IMR-90 (cell line): ENCODE results near the gene NAT8. TPM values are rescaled to one million over a fixed set of nuclear protein-coding genes. Genes with fewer than 3 reads are reported as not detected.

Experiments used
- ATAC-seq: fragments of 200-7000 bp; cut with Tn5 transposase; 2 replicates; pipeline ENCODE4 v1.9.1; 2020; ENCODE audit warnings: low read depth, mild to moderate bottlenecking, moderate library complexity
- BruUV-seq: library from RNA; stranded (reverse); fragments of 400-500 nt; replicated peaks from 2 replicates; lab custom pipeline; 2021; lab: Mats Ljungman, UMichigan
- CTCF ChIA-PET: fragments of 300-600 bp; formaldehyde crosslinking; extraction: SDS; loops from one replicate; lab custom pipeline; 2021; ENCODE audit warnings: antibody characterized with exemption; lab: Yijun Ruan, JAX
- POLR2A ChIA-PET: fragments of 300-600 bp; sonication (Branson Sonifier 250); formaldehyde crosslinking; loops from one replicate; lab custom pipeline; 2022; ENCODE audit warnings: antibody characterized with exemption; ENCODE audit not compliant: unreplicated experiment; lab: Charles Lee
- DNase-seq: peaks from one replicate; pipeline ENCODE4 v3.0.0; 2013
- H2AFZ ChIP-seq: replicated peaks from 2 replicates; pipeline ENCODE3; 2013; ENCODE audit warnings: low read length, mild to moderate bottlenecking; ENCODE audit not compliant: poor library complexity
- H2AK5ac ChIP-seq: 2 replicates; pipeline ENCODE4 v1.6.1; 2013; ENCODE audit warnings: low read depth, low read length, inconsistent platforms
- H2AK9ac ChIP-seq: replicated peaks from 2 replicates; pipeline ENCODE3; 2013; ENCODE audit warnings: mild to moderate bottlenecking, low read depth, low read length, moderate library complexity; ENCODE audit not compliant: poor library complexity
- H2BK120ac ChIP-seq: 2 replicates; pipeline ENCODE4 v1.6.1; 2013; ENCODE audit warnings: low read depth, low read length, inconsistent platforms
- H2BK15ac ChIP-seq: 3 replicates; pipeline ENCODE4 v1.6.1; 2013; ENCODE audit warnings: low read depth, low read length, inconsistent platforms
- H2BK20ac ChIP-seq: 2 replicates; pipeline ENCODE4 v1.6.1; 2013; ENCODE audit warnings: low read depth, mild to moderate bottlenecking, inconsistent platforms, low read length, moderate library complexity
- H2BK5ac ChIP-seq: 2 replicates; pipeline ENCODE4 v1.6.1; 2013; ENCODE audit warnings: mild to moderate bottlenecking, low read depth, low read length, inconsistent platforms; ENCODE audit not compliant: poor library complexity, severe bottlenecking
- H3K14ac ChIP-seq: replicated peaks from 2 replicates; pipeline ENCODE4 v1.6.1; 2013; ENCODE audit warnings: low read depth, low read length, inconsistent platforms
- H3K18ac ChIP-seq: 2 replicates; pipeline ENCODE4 v1.6.1; 2013; ENCODE audit warnings: low read depth, low read length, control low read depth
- H3K23ac ChIP-seq: 2 replicates; pipeline ENCODE4 v1.6.1; 2013; ENCODE audit warnings: low read depth, low read length, inconsistent platforms
- H3K27ac ChIP-seq: 2 replicates; pipeline ENCODE4 v1.5.1; 2013; ENCODE audit warnings: mild to moderate bottlenecking, control low read depth, low read length; ENCODE audit not compliant: insufficient read depth
- H3K27me3 ChIP-seq: 2 replicates; pipeline ENCODE4 v1.6.1; 2013; ENCODE audit warnings: low read length; ENCODE audit not compliant: control insufficient read depth, insufficient read depth
- H3K36me3 ChIP-seq: 2 replicates; pipeline ENCODE4 v1.6.1; 2013; ENCODE audit warnings: low read length, mixed read lengths; ENCODE audit not compliant: control insufficient read depth, insufficient read depth
- H3K4ac ChIP-seq: 2 replicates; pipeline ENCODE4 v1.6.1; 2013; ENCODE audit warnings: low read depth, low read length, inconsistent platforms
- H3K4me1 ChIP-seq: 2 replicates; pipeline ENCODE4 v1.6.1; 2013; ENCODE audit warnings: low read length, mixed read lengths; ENCODE audit not compliant: control insufficient read depth, insufficient read depth
- H3K4me2 ChIP-seq: 2 replicates; pipeline ENCODE4 v1.6.1; 2013; ENCODE audit warnings: low read depth, mild to moderate bottlenecking, control low read depth, low read length, moderate library complexity
- H3K4me3 ChIP-seq: 2 replicates; pipeline ENCODE4 v1.5.1; 2013; ENCODE audit warnings: low read depth, mild to moderate bottlenecking, control low read depth, low read length, moderate library complexity; ENCODE audit not compliant: insufficient read depth
- H3K56ac ChIP-seq: 2 replicates; pipeline ENCODE4 v1.6.1; 2013; ENCODE audit warnings: low read length, inconsistent platforms; ENCODE audit not compliant: insufficient read depth; ENCODE audit errors: extremely low read depth
- H3K79me1 ChIP-seq, 2 experiments: 2 replicates each; pipeline ENCODE4 v1.6.1; 2013; ENCODE audit warnings: low read length in 2 of 2, inconsistent platforms in 1 of 2, low read depth in 1 of 2
- H3K9ac ChIP-seq: 2 replicates; pipeline ENCODE4 v1.6.1; 2013; ENCODE audit warnings: low read depth, low read length, control low read depth
- H3K9me1 ChIP-seq: 2 replicates; pipeline ENCODE4 v1.6.1; 2013; ENCODE audit warnings: low read length, inconsistent platforms; ENCODE audit not compliant: insufficient read depth
- H3K9me3 ChIP-seq: 2 replicates; pipeline ENCODE4 v1.6.1; 2013; ENCODE audit warnings: low read length; ENCODE audit not compliant: control insufficient read depth, insufficient read depth
- H4K20me1 ChIP-seq: 2 replicates; pipeline ENCODE4 v1.6.1; 2013; ENCODE audit warnings: low read length, inconsistent platforms; ENCODE audit not compliant: insufficient read depth
- H4K5ac ChIP-seq: 2 replicates; pipeline ENCODE4 v1.6.1; 2013; ENCODE audit warnings: mild to moderate bottlenecking, low read depth, low read length, control low read depth
- H4K8ac ChIP-seq, 2 experiments: 2 replicates each; pipeline ENCODE4 v1.6.1; 2013; ENCODE audit warnings: low read depth in 2 of 2, low read length in 2 of 2, control low read depth in 1 of 2, inconsistent platforms in 1 of 2
- H4K91ac ChIP-seq: 2 replicates; pipeline ENCODE4 v1.6.1; 2013; ENCODE audit warnings: low read depth, low read length, inconsistent platforms; ENCODE audit not compliant: insufficient read depth
- BHLHE40 ChIP-seq: fragments of 150-350 bp; IDR thresholded peaks from 2 replicates; pipeline ENCODE4 v1.6.1; 2016; ENCODE audit warnings: mild to moderate bottlenecking, low read depth, low read length
- CEBPB ChIP-seq: IDR thresholded peaks from 2 replicates; pipeline ENCODE4 v1.6.1; 2012; ENCODE audit warnings: low read depth, low read length, improper control_type of control experiment
- FOS ChIP-seq: fragments of 150-350 bp; IDR thresholded peaks from 2 replicates; pipeline ENCODE4 v1.6.1; 2016; ENCODE audit warnings: low read depth, low read length
- MAFK ChIP-seq: IDR thresholded peaks from 2 replicates; pipeline ENCODE4 v1.6.1; 2012; ENCODE audit warnings: low read depth, low read length, improper control_type of control experiment
- MAZ ChIP-seq: IDR thresholded peaks from 2 replicates; pipeline ENCODE4 v1.6.1; 2012; ENCODE audit warnings: low read depth, mild to moderate bottlenecking, low read length, improper control_type of control experiment, moderate library complexity, borderline replicate concordance
- MXI1 ChIP-seq: IDR thresholded peaks from 2 replicates; pipeline ENCODE4 v1.6.1; 2012; ENCODE audit warnings: low read depth, mild to moderate bottlenecking, low read length, moderate library complexity, borderline replicate concordance
- POLR2A ChIP-seq: IDR thresholded peaks from 2 replicates; pipeline ENCODE4 v1.6.1; 2012; ENCODE audit warnings: mild to moderate bottlenecking, low read depth, low read length
- RAD21 ChIP-seq: IDR thresholded peaks from 2 replicates; pipeline ENCODE4 v1.6.1; 2012; ENCODE audit warnings: low read length, improper control_type of control experiment
- RFX5 ChIP-seq: IDR thresholded peaks from 2 replicates; pipeline ENCODE4 v1.8.0; 2012; ENCODE audit warnings: low read depth, mild to moderate bottlenecking, low read length, moderate library complexity
- SMC3 ChIP-seq: fragments of 150-350 bp; IDR thresholded peaks from 2 replicates; pipeline ENCODE4 v1.6.1; 2016; ENCODE audit warnings: low read depth, mild to moderate bottlenecking, antibody characterized with exemption, low read length, moderate library complexity
- WGBS, 2 experiments: methylation state at CpG; one replicate each; pipeline versions ENCODE4 v1.1.5 to v1.1.7; 2013; ENCODE audit warnings: missing lambda C conversion rate in 2 of 2; ENCODE audit not compliant: insufficient read length in 1 of 2; ENCODE audit errors: extremely low coverage in 2 of 2; 5-methylcytosine and 5-hydroxymethylcytosine counted together
- dilution Hi-C: fragments of 300-500 bp; cut with HindIII; formaldehyde crosslinking; loops from one replicate; pipeline ENCODE4 v1.14.3; 2018; ENCODE audit warnings: low sequenced_read_pairs; ENCODE audit not compliant: unreplicated experiment
- in situ Hi-C: fragments of 300-500 bp; cut with MboI; formaldehyde crosslinking; loops from 3 replicates; pipeline ENCODE4 v1.14.3; 2019; ENCODE audit warnings: low sequenced_read_pairs, inconsistent platforms, mixed read lengths
- intact Hi-C: fragments of 100-400 bp; cut with micrococcal nuclease; formaldehyde crosslinking; loops from 2 replicates; pipeline ENCODE4 v1.10.0; 2022
- polyA plus RNA-seq, 3 experiments: library from polyadenylated mRNA; depleted of rRNA; stranded (reverse); fragments of >200 nt; gene quantifications; 2 replicates each; pipeline ENCODE4 v1.2.3, GENCODE V29; 2012; ENCODE audit warnings: low replicate concordance in 1 of 3
- total RNA-seq: library from RNA; depleted of rRNA; stranded (reverse); fragments of >200 nt; gene quantifications from 2 replicates; pipeline ENCODE4 v1.2.3, GENCODE V29; 2012
- TF ChIP-seq, protein P1 (sequence below): fragments of 150-350 bp; IDR thresholded peaks from 2 replicates; pipeline ENCODE4 v1.6.1; 2016; ENCODE audit warnings: low read depth, mild to moderate bottlenecking, low read length, moderate library complexity, borderline replicate concordance
- TF ChIP-seq, protein P2 (sequence below): fragments of 150-350 bp; IDR thresholded peaks from 2 replicates; pipeline ENCODE4 v1.6.1; 2017; ENCODE audit warnings: mild to moderate bottlenecking, antibody characterized with exemption, low read length, low read depth
- TF ChIP-seq, protein P3 (sequence below): conservative IDR thresholded peaks from 2 replicates; pipeline ENCODE4 v1.5.1; 2012; ENCODE audit warnings: mild to moderate bottlenecking, low read depth, low read length, improper control_type of control experiment

The NAT8 gene
- total and polyA plus RNA-seq, 2 of the 4 experiments (the other 2 are of a cell fraction), result not detected

DNA sequence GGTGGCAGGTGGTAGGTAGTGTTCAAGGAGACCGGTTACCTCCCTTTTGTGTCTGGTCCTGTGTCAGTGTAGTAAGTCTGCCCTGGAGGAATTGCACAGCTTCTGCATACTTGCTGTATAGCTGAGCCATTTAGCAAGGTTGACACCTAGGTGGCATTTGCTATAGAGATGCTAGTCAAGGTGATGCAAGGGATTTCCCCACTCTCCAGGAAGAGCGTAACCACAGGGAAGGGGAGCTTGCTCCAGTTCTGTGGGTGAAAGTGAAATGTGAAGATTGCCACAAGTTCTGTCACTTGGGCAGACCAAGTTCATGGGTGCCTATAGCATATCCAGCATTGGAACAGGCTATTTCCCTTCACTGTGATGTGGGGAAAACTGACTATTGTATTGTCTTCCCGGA is 28.1 kb downstream of the NAT8 start:
- WGBS, 2 experiments, result no CpG with 5 or more reads among the region's 3 CpGs
- Histone ChIP-seq H4K8ac (no peak overlapping the region), H3K4me2 (no peak overlapping the region), H2BK20ac (no peak overlapping the region), H3K4me3 (no peak overlapping the region), H4K91ac (no peak overlapping the region), H3K9me1 (no peaks in the 10 kb centered on the region), H2AFZ (no peak overlapping the region), H3K4ac (no peak overlapping the region), H3K36me3 (no peaks in the 10 kb centered on the region; the same call in 1 of the 2 replicates), H2BK15ac (no peak overlapping the region), H4K5ac (no peak overlapping the region), H2BK120ac (no peak overlapping the region), H3K23ac (no peak overlapping the region), H3K14ac (no peak overlapping the region), H3K4me1 (no peaks in the 10 kb centered on the region), H3K9ac (no peak overlapping the region), H3K18ac (no peak overlapping the region), H2AK9ac (no peak overlapping the region), H2AK5ac (no peak overlapping the region), H3K56ac (no peak overlapping the region), H3K79me1 (no peaks in the 10 kb centered on the region), H3K9me3 (no peaks in the 10 kb centered on the region), H2BK5ac (no peak overlapping the region), H3K27me3 (no peaks in the 10 kb centered on the region), H4K20me1 (no peaks in the 10 kb centered on the region), H3K27ac (no peak overlapping the region)
- dilution Hi-C loops, result no loop called here
- BruUV-seq, result no TSS peak
- in situ Hi-C loops, result no loop called here
- ChIA-PET POLR2A (no interaction called here), CTCF (no interaction called here)
- intact Hi-C loops, result no loop called here
- DNase-seq, result no peak
- no peak for ATAC-seq
- TF ChIP-seq MAFK, result no peak
- no peak for TF ChIP-seq FOS
- no peak for TF ChIP-seq MXI1
- TF ChIP-seq, protein P1, sequence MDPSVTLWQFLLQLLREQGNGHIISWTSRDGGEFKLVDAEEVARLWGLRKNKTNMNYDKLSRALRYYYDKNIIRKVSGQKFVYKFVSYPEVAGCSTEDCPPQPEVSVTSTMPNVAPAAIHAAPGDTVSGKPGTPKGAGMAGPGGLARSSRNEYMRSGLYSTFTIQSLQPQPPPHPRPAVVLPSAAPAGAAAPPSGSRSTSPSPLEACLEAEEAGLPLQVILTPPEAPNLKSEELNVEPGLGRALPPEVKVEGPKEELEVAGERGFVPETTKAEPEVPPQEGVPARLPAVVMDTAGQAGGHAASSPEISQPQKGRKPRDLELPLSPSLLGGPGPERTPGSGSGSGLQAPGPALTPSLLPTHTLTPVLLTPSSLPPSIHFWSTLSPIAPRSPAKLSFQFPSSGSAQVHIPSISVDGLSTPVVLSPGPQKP, result no peak
- TF ChIP-seq CEBPB, result no peak
- TF ChIP-seq POLR2A, result no peak
- TF ChIP-seq BHLHE40, result no peak
- TF ChIP-seq RAD21, result no peak
- TF ChIP-seq, protein P2, sequence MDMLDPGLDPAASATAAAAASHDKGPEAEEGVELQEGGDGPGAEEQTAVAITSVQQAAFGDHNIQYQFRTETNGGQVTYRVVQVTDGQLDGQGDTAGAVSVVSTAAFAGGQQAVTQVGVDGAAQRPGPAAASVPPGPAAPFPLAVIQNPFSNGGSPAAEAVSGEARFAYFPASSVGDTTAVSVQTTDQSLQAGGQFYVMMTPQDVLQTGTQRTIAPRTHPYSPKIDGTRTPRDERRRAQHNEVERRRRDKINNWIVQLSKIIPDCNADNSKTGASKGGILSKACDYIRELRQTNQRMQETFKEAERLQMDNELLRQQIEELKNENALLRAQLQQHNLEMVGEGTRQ, result no peak
- TF ChIP-seq SMC3, result no peak
- TF ChIP-seq MAZ, result no peak
- TF ChIP-seq, protein P3, sequence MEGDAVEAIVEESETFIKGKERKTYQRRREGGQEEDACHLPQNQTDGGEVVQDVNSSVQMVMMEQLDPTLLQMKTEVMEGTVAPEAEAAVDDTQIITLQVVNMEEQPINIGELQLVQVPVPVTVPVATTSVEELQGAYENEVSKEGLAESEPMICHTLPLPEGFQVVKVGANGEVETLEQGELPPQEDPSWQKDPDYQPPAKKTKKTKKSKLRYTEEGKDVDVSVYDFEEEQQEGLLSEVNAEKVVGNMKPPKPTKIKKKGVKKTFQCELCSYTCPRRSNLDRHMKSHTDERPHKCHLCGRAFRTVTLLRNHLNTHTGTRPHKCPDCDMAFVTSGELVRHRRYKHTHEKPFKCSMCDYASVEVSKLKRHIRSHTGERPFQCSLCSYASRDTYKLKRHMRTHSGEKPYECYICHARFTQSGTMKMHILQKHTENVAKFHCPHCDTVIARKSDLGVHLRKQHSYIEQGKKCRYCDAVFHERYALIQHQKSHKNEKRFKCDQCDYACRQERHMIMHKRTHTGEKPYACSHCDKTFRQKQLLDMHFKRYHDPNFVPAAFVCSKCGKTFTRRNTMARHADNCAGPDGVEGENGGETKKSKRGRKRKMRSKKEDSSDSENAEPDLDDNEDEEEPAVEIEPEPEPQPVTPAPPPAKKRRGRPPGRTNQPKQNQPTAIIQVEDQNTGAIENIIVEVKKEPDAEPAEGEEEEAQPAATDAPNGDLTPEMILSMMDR, result no peak
- TF ChIP-seq RFX5, result no peak
